IPS-18c (cell line): ENCODE results near the gene SUSD4.

ENCODE experiments used
- H3K4me3 ChIP-seq: 2 replicates; pipeline ENCODE4 v1.7.0; 2013; ENCODE audit warnings: low read depth, mild to moderate bottlenecking, low read length, moderate library complexity; ENCODE audit not compliant: insufficient read depth
- H3K9me3 ChIP-seq: one replicate; pipeline ENCODE4 v1.6.1; 2013; ENCODE audit warnings: mild to moderate bottlenecking, low read length, moderate library complexity; ENCODE audit not compliant: control insufficient read depth, insufficient read depth

SUSD4 gene

DNA sequence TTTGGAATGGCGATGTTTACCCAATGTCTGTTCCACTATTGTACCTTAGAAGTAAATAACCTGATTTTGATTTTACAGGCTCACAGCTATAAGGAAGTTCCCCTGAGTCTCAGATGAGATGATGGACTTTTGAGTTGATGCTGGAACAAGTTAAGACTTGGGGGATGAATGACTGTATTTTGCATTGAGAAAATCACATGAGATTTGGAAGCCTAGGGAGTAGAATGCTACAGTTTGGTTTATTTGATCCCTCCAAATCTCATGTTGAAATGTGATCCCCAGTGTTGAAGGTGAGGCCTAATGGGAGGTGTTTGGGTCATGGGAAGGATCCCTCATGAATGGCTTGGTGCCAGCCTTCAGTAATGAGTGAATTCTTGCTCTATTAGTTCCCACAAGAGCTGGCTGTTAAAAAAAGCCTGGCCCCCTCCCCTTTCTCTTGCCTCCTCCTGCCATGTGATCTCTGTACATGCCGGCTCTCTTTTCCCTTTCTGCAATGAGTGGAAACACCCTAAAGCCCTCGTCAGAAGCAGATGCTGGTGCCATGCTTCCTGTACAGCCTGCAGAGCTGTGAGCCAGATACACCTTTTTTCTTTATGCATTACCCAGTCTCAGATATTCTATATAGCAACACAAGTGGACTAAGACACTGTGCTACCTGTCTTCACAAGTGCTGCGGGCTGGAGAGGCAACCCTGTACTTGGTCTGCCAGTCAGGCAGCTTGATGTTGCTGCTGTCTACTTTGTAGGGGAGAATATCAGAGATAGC, 143.9 kb downstream of the SUSD4 start:
- H3K9me3 ChIP-seq, result peaks cover 8% of the 10 kb centered on the region
- no peak overlapping the region for H3K4me3 ChIP-seq

DNA sequence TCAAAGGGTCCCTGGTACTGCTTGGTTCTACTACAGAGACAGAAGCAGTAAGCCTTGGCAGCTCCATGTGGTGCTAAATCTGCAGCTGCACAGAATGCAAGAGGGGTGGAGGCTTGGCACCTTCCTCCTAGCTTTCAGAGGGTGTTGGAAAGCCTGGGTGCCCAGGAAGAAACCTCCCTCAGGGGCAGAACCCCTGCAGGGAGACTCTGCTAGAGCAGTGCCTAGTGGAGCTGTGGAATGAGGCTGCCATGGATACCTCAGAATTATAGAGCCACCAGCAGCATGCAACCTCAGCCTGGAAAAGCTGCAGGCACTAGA, 144.7 kb downstream of the SUSD4 start:
- H3K4me3 ChIP-seq, result no peak overlapping the region

DNA sequence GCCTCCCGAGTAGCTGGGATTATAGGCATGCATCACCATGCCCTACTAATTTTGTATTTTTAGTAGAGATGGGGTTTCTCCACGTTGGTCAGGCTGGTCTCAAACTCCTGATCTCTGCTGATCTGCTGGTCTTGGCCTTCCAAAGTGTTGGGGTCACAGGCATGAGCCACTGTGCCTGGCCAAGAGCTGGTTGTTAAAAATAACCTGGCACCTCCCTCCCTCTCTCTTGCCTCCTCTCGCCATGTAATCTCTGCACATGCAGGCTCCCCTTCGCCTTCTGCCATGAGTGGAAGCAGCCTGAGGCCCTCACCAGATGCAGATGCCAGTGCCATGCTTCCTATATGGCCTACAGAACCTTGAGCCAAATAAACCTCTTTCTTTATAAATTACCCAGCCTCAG, 146.2 kb downstream of the SUSD4 start:
- Histone ChIP-seq H3K4me3 (no peak overlapping the region), H3K9me3 (peaks cover 8% of the 10 kb centered on the region)

More for the DNA sequence above, 144.7 kb downstream of the SUSD4 start:
- H3K9me3 ChIP-seq, result peaks cover 8% of the 10 kb centered on the region

DNA sequence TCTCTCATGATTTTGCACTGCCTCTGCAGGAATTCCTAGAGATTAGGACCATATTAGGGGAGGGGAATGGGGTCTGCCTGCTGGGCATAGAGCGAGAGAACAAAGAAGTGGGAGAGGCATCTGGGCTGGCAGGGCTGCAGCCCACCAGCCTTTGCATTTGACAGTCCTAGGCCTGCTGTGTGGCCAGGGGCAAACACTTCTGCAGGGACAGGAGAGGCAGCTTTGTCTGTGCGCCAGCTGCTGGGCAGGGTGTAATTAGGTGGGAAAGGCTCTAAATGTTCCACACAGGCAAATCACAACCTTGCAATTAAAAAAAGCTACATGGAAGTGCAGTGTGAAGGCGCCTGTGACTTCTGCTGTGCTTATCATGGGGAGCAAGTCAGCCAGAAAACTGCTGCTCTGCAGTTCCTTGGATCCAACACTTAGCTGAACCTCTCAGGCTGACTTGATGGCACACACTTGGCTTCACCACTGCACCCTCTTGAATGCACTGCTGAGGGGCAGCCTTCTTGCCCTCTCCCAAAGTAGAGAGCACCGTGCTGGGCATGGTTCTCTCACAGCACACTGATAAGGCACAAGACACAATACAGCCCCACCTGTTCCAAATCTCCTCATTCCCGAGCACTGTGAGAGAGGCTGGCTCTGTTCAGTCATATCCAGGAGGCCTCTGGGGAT, 147.3 kb downstream of the SUSD4 start:
- peaks cover 8% of the 10 kb centered on the region for H3K9me3 ChIP-seq
- H3K4me3 ChIP-seq, result no peak overlapping the region

DNA sequence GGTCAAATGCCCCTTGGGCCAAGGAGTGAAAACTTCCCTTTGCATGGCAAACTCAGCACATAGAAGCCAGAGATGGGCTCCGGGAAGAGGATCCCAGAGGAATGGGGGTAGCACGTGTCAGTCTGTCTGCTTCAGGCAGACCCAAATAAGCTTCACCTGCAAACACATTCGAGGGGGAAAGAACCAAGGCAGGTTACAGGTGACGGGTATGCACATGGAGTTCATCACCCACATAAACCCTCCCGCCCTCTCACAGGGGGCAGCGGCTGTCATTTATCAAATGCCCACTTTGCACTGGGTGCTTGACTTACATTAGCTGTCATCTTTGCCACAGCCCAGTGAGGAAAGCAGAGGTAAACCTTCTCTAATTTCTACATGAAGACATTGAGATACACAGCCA, 147.9 kb downstream of the SUSD4 start:
- Histone ChIP-seq H3K9me3 (peaks cover 8% of the 10 kb centered on the region), H3K4me3 (no peak overlapping the region)

DNA sequence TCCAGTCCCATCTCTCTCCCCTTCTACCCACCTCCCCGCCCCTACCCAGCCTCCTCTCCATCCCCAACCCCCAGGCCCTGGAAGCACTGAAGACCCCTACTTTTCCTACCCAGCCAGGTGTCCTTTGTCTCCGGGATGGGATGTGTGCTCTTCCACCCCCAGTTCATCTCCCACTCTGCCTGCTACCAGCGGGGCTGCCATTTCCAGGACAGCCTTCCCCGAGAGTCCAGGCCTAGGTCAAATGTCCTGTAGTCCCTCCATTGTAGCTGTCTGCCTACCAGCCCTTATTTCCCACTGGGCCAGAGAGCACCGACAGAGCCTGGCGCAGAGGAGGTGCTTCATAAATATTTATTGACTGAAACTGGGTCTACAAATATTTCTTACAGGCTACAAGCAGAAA, 148.9 kb downstream of the SUSD4 start:
- Histone ChIP-seq H3K4me3 (no peak overlapping the region), H3K9me3 (peaks cover 4% of the 10 kb centered on the region)

DNA sequence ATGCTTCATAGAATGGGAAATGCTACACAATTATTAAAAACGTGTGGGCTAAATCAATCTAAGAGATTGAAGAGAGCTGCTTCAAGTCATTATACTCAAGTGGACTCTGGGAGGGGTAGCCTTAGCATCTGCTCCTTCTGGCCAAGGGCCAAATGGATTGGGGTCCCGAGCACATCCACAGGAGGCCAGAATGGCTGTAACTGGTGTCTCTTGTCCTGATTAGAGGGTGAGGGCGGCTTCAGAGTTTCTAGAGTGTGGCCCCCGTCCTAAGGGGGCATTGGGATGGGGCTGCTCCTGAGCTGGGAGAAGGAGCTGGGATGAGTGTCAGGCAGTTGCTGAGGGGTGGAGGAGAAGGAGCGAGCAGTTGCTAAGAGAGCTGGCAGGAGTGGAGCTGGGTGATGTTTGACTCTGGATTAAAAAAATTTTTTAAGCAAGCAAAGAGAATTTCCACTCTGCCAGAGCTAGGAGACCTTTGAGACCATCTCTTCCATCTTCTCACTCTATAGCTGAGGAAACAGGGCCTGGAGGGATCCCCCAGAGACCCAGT, 149.6 kb downstream of the SUSD4 start:
- peaks cover 4% of the 10 kb centered on the region for H3K9me3 ChIP-seq
- H3K4me3 ChIP-seq, result no peak overlapping the region

DNA sequence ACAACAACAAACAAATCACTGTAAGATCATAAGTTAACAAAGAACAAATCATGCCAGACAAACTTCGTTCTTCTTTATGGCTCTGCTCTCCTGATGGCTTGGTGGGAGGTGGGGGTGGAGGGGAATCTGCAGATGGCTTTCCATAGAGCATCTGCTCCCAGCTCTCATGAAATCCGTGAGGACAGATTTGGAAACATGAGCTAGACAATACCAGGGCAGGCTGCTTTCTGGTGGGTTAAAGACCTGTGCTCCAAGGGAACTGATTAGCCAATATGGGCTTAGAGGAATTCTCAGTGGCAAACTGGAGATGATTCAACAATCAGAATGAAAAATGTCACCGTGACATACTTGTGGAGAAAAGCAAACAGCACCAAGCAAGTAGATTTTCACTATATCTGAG, 151.5 kb downstream of the SUSD4 start:
- Histone ChIP-seq H3K4me3 (no peak overlapping the region), H3K9me3 (no peaks in the 10 kb centered on the region)

DNA sequence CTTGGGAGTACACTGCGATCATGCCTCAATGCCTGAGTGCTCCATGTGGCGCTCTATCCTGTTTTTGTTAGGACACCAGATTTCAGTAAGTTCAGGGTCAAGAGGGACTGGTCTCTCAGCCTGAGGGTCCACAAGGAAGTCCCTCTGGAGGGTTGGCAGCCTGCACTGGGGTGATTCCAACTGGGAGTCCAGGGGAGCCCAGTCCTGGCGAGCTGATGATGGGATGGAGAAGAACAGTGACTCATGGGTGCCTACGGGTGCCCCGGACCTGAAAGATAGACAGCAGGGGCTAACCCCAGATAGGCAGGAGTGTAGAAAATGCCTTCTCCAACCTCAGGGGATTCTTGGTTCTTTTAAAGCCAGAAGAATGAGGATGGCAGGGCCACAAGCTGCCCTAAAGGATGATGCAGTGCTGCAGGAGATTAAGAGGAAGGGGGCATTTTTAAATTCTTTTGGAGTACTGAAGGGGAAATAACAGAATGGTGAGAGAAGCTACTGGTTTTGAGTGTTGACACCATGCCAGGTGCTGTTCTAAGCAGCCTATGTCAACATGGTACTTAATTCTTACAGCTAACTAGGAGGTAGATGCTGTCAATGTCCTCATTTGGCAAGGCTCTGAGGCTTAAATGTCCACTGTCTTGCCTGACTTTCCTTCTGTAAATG, 152.5 kb downstream of the SUSD4 start:
- Histone ChIP-seq H3K9me3 (no peaks in the 10 kb centered on the region), H3K4me3 (no peak overlapping the region)

DNA sequence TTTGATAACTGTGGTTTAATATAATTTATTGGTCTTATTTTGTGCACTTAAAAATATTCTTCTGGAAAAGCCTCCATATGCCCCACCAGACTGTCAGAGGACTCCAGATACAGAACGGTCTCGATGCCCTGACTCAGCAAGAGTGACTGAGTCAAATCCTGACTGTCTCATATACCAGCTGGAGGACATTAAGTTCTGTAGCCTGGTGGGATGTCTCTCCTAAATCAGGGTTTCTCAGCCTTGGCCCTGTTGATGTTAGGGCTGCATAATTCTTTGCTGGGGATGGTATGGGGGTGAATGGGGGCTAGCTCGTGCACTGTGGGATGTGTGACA, 153.2 kb downstream of the SUSD4 start:
- Histone ChIP-seq H3K9me3 (no peaks in the 10 kb centered on the region), H3K4me3 (no peak overlapping the region)

DNA sequence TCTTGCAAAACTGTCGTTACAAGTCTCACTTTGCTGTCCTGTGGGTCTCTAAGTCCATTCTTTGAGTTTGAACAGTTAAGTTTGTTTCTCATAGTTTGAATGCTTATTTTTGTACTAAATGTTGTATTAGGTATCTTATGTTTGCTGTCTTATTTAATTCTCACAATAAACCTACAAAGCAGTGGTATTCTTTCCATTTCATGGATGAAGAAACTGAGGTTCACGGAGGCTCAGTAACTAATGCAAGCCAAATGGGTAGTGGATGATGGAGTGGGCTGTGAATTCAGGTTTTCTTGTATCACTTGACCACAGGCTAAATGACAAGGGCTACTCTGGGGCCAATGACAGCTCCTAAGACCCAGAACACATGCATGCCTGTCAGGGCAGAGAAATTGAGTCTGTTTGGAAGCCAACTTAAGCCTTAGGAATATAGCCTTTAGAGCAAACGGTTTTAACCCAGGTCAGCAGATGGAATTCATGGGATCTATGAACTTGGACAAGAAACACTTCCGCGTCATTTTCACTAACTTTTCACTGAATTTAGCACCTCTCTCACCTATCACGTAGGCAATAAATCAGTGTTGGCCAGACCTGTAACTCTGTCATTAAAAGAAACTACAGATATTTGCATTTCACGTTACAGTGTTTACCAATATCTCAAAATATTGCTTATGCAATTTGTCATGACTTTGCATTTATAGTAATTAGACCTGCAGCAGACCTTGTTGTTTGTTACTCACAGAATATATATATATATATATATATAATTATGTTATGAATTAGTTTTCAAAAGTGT, 153.8 kb downstream of the SUSD4 start:
- H3K9me3 ChIP-seq, result no peaks in the 10 kb centered on the region
- H3K4me3 ChIP-seq, result no peak overlapping the region

DNA sequence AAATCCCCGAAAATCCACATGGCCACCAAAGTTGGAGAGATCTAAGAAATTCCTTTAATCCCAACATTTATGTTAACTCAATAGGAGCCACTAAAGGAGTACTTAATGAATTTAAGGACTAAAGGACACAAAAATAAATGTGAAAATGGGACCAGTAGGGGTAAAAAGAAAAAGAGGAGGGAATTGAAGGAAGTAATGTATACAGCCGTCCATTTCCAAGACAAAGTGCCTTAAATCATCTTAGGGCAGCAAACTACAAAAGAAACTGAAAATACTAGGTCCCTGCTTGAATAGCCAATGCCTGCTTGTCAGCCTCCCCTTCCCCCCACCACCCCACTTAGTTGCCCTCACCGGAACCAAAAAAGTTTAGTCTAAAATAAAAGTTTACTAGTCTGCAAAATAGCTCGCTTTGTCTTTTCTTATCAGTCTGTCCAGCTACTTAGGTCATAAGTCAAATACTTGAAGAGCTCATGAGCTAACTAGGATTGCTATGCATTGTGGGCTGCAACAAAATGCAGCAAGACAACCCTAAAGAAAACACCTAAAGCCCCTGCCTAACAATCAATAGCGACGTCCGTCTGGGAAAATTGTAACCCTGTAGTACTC, 154.6 kb downstream of the SUSD4 start:
- Histone ChIP-seq H3K9me3 (no peaks in the 10 kb centered on the region), H3K4me3 (no peak overlapping the region)

DNA sequence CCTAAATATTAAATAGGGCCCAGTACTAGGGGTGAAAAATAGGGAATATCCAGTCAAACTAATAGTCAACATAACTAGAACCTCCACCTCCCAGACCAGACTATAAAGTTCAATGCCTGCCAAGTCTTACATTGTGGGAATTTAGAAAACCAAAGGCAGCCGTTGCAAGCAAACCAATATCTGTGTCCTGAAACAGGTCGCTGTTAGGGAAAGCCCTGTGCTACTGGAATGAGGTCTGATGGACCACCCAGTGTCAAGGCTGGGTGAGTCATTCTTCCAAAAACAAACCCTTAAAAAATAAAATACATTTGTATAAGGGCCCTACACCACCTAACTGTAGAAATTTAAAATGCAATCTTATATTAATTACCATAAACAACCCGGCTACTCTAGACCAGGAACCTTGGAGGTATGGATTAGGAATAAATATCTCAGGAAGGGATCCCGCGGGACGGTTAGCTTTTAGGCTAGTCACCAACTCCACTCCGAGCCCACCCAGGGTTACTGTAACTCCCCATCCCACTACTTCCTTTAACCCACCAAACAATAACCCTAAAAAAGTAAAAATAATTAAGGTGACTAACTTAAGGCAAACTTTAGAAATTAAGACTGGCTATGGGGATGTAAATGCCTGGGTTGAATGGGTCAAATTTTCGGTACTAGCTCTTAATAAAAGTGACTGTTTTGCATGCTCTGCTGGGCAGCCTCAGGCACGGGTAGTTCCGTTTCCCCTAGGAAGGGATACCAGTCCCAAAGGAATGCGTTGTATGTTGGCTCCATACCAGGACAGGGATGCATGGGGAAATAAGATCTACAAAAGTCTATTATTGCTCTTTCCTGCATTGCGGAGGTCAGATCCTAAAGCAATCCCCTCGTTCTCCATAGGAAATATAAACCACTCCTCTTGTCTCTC, 155.6 kb downstream of the SUSD4 start:
- H3K4me3 ChIP-seq, result no peak overlapping the region
- no peaks in the 10 kb centered on the region for H3K9me3 ChIP-seq

DNA sequence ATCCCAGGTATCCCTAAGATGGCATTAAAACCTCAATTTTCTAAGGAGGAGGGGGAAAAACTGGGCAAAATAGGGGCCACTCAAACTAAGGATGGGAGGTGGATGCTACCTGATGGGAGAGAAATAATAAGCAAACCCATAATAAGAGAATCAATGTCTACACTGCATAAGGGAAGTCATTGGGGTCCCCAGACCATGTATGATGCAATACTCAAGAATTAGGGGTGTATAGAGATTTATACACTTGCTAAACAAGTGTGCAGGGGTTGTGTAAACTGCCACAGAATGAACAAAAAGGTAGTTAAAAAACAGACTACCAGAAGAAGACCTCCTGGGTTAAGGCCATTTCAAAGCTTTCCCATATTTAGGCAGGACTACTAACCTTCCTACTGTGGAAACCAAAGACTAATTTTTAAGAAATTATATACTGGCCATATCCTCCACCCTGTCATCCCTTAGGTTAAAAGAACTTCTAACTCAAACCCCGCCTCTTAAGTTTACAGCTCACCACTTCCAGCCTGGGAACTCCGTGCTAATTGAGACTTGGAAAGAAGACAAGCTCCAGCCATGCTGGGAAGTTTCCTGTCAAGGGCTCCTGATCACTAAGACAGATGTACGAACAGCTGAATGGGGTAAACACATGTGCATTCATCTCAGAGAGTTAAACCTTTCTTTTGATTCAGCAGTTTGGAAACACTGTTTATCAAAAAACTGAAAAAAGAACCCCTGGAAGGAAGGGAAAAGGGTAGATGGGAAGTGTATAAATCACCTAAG, 156.5 kb downstream of the SUSD4 start:
- Histone ChIP-seq H3K9me3 (no peaks in the 10 kb centered on the region), H3K4me3 (no peak overlapping the region)

DNA sequence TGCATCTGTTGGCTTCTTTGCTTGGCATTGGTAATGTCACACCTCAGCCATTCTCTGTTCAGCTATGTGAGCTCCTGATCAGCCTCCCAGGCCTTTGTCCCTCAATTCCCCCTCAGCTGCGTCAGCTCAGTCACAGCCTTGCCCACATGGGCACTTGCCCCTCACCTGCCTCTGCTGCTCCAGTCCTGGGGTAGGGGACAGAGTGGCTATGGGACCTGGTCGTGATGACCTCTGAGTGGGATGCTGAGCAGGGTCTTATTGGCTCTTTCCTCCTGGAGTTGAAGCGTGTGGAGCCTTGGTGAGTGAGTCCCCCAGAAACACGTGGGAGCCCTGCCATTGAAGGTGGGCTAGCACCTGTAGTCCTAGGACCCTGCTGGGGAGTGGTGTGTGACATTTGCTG, 159.6 kb downstream of the SUSD4 start:
- H3K9me3 ChIP-seq, result no peaks in the 10 kb centered on the region
- no peak overlapping the region for H3K4me3 ChIP-seq

DNA sequence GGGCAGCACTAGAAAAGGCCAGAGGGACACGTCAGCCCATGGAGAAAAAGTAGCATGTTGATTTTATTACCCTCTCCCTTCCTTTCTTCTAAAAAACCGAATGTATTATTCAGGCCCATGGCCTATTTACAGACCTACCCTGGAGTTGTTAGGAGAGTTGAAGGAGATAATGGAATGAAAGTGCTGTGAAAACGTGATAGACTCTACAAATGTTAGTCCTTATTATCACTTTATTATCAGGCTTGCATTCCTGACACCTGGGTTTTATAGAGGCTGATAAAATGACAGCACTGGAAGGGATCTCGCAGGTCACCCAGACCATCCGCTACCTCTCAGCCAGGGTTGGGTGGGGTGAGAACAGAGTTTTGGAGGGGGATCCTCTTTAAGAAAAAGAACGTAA, 160.3 kb downstream of the SUSD4 start:
- H3K9me3 ChIP-seq, result no peaks in the 10 kb centered on the region

More for the DNA sequence above, 160.3 kb downstream of the SUSD4 start:
- no peak overlapping the region for H3K4me3 ChIP-seq
